MM.1S (cell line): ENCODE results near the gene KDELR3.

Source experiments
- EZH2 ChIP-seq: fragments of 300-600 bp; sonication (generic); optimal IDR thresholded peaks from 2 replicates; pipeline ENCODE3; 2017; ENCODE audit warnings: low read depth, mild to moderate bottlenecking, antibody characterized with exemption, low read length, mixed read lengths
- EZH2phosphoT487 ChIP-seq: fragments of 300-600 bp; sonication (generic); IDR thresholded peaks from 2 replicates; pipeline ENCODE4 v1.6.1; 2018; ENCODE audit warnings: antibody characterized with exemption, low read length
- TF ChIP-seq, protein P1 (sequence below): fragments of 300-600 bp; sonication (generic); IDR thresholded peaks from 2 replicates; pipeline ENCODE4 v1.5.1; 2016; ENCODE audit warnings: antibody characterized with exemption, low read length, mixed read lengths

- TF ChIP-seq, protein P1, sequence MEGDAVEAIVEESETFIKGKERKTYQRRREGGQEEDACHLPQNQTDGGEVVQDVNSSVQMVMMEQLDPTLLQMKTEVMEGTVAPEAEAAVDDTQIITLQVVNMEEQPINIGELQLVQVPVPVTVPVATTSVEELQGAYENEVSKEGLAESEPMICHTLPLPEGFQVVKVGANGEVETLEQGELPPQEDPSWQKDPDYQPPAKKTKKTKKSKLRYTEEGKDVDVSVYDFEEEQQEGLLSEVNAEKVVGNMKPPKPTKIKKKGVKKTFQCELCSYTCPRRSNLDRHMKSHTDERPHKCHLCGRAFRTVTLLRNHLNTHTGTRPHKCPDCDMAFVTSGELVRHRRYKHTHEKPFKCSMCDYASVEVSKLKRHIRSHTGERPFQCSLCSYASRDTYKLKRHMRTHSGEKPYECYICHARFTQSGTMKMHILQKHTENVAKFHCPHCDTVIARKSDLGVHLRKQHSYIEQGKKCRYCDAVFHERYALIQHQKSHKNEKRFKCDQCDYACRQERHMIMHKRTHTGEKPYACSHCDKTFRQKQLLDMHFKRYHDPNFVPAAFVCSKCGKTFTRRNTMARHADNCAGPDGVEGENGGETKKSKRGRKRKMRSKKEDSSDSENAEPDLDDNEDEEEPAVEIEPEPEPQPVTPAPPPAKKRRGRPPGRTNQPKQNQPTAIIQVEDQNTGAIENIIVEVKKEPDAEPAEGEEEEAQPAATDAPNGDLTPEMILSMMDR, result no peak
- no peak for TF ChIP-seq EZH2phosphoT487
- TF ChIP-seq EZH2, result no peak
Measured at GRCh38 chr22:38524429-38524828, 56.5 kb downstream of the KDELR3 start.
